HG02763 (cell line): ENCODE measurements around the gene FAM219B.

Source experiments
- ATAC-seq: cut with Tn5 transposase; IDR thresholded peaks from one replicate; pipeline ENCODE4 v1.9.1; 2021; ENCODE audit warnings: mild to moderate bottlenecking, moderate library complexity; ENCODE audit not compliant: unreplicated experiment

The FAM219B gene

DNA sequence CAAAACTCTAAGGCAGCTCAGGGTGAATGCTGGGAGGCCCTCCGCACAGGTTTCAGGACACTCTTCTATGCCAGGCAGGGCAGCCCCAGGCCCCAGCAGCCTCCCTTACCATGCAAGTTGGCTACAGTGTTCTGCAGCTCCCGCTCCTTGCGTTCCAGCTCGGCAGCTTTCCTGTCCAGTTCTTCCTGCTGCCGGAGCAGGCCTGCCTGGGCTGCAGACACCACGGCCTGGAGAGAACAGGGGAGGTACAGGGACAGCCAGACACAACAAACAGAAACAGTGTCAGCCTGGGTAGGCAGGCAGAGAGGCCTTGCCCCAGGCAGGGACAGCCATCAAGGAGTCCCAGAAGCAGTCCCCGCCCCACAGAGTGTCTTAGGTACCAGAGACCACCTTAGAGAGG lies 54.7 kb downstream of the FAM219B start:
- ATAC-seq = no peak

DNA sequence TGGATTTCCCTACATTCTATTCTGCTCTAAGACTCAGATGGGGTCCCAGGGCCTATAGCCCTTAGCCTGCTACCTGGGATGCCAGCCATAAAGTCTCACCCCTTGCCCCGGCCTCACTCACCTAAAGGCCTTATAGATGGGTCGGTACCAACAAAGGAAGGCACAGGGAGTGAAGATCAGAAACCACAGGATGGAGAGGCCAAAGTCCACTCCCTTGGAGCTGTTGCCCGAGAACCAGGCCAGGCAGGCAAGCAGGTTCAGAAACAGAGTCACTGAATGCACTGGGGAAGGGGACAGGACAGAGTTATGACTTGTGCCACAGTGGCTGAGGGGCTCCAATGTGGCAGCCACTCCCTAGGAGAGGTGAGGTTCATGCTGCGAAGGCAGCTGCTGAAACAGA lies 56.3 kb downstream of the FAM219B start:
- ATAC-seq = no peak
